ENCODE results near the gene ATP1A3.

The ATP1A3 gene

GRCh38 chr19:41977916-41978315, 16.1 kb downstream of the ATP1A3 start:
- Histone ChIP-seq H3K27me3 (no peaks in the 10 kb centered on the region), H3K4me3 (ENCODE audit: low read depth, low read length) (no peak overlapping the region), H3K36me3 (peaks cover 95% of the 10 kb centered on the region), H3K9me3 (no peaks in the 10 kb centered on the region), H3K4me1 (no peaks in the 10 kb centered on the region)
- DNase-seq: no peak
- no peak for TF ChIP-seq CTCF (IDR thresholded peaks at IDR 0.05; ENCODE audit: low read depth, low read length)

- no peak for DNase-seq
- no peak overlapping the region for H3K4me3 ChIP-seq (ENCODE audit: low read depth, low read length)
- H3K9me3 ChIP-seq: no peaks in the 10 kb centered on the region
- TF ChIP-seq CTCF (IDR thresholded peaks at IDR 0.05; ENCODE audit: low read depth, low read length): no peak
- no peaks in the 10 kb centered on the region for H3K4me1 ChIP-seq
- H3K36me3 ChIP-seq: peaks cover 90% of the 10 kb centered on the region
- no peaks in the 10 kb centered on the region for H3K27me3 ChIP-seq
These were observed 19.4 kb downstream of the ATP1A3 start for GRCh38 chr19:41974652-41975051.

- H3K27me3 ChIP-seq: no peaks in the 10 kb centered on the region
- H3K9me3 ChIP-seq: no peaks in the 10 kb centered on the region
- no peak for DNase-seq
- TF ChIP-seq CTCF (IDR thresholded peaks at IDR 0.05; ENCODE audit: low read depth, low read length): no peak
- no peaks in the 10 kb centered on the region for H3K4me1 ChIP-seq
- no peak overlapping the region for H3K4me3 ChIP-seq (ENCODE audit: low read depth, low read length)
- H3K36me3 ChIP-seq: peaks cover 88% of the 10 kb centered on the region
These were observed 22.7 kb downstream of the ATP1A3 start for GRCh38 chr19:41971363-41971762.

GRCh38 chr19:41969772-41970458, 24.1 kb downstream of the ATP1A3 start:
- H3K4me3 ChIP-seq (ENCODE audit: low read depth, low read length): no peak overlapping the region
- peaks cover 91% of the 10 kb centered on the region for H3K36me3 ChIP-seq
- no peaks in the 10 kb centered on the region for H3K4me1 ChIP-seq
- H3K27me3 ChIP-seq: no peaks in the 10 kb centered on the region
- H3K9me3 ChIP-seq: no peaks in the 10 kb centered on the region
- TF ChIP-seq CTCF (IDR thresholded peaks at IDR 0.05; ENCODE audit: low read depth, low read length): no peak
- DNase-seq: no peak

- Histone ChIP-seq H3K27me3 (no peaks in the 10 kb centered on the region), H3K9me3 (no peaks in the 10 kb centered on the region), H3K36me3 (peaks cover 82% of the 10 kb centered on the region), H3K4me1 (no peaks in the 10 kb centered on the region), H3K4me3 (ENCODE audit: low read depth, low read length) (no peak overlapping the region)
- no peak for DNase-seq
- no peak for TF ChIP-seq CTCF (IDR thresholded peaks at IDR 0.05; ENCODE audit: low read depth, low read length)
These were observed 25.1 kb downstream of the ATP1A3 start for GRCh38 chr19:41968751-41969595.

All from BE2C (cell line).